GM12891 (cell line): ENCODE results near the gene RANBP1.

Experiments
- POLR2A ChIP-seq: IDR thresholded peaks from 2 replicates; pipeline ENCODE4 v1.6.1; 2011; ENCODE audit warnings: low read depth, low read length, control low read depth
- POLR2AphosphoS5 ChIP-seq: IDR thresholded peaks from 2 replicates; pipeline ENCODE4 v1.6.1; 2011; ENCODE audit warnings: low read depth, low read length, control low read depth
- TAF1 ChIP-seq: IDR thresholded peaks from 2 replicates; pipeline ENCODE4 v1.6.1; 2011; ENCODE audit warnings: low read depth, low read length, control low read depth

DNA sequence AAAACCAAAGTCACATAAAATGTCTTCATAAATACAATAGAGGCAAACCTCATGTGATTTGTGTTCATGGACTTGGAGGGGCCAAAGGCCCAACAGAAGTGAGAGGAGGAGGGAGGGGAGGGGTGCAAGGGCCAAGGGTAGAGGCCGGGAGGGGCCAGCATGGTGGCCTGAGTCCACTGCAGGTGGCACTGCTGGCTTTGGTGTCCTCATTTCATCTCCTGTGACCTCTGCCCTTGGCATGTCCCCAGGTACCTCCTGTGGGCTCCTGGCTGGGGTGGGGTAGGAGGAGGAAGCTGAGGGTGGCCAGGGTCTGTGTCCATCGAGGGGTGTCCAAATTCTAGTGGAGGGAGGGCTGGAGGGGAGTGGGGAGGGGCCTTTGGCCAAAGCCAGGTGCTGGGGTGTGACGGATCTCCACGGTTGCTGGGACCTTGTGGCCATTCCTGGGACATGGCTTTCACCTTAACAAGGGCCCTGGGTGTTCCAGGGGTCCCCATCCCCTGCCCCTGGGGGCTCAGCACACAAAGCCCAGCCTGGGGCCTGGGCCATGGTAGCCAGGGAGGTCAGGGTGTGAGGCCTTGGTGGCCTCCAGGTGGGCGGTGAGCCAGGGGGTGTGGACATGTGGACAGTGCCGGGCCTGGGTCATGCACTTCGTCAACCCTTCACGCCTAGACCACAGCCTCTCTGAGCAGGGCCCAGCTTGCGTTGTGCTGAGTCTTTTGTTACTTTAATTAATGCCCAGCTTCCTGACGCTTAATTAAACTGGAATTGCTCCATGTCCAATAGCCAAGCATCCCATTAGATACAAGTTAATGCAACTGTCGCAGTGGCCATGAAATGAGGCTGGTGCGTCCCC is 55.6 kb downstream of the RANBP1 start:
- TF ChIP-seq POLR2AphosphoS5, result no peak
- no peak for TF ChIP-seq POLR2A
- TF ChIP-seq TAF1, result no peak
